H1 (cell line): ENCODE results near the gene VAPA. TPM values are rescaled to one million over a fixed set of nuclear protein-coding genes. Genes with fewer than 3 reads are reported as not detected.

ENCODE experiments used
- CTCF ChIA-PET: fragments of 300-600 bp; sonication (Branson Sonifier 250); formaldehyde crosslinking; loops from one replicate; lab custom pipeline; 2021; ENCODE audit not compliant: partially characterized antibody; lab: Charles Lee
- POLR2A ChIA-PET: fragments of 300-600 bp; sonication (Branson Sonifier 250); formaldehyde crosslinking; loops from one replicate; lab custom pipeline; 2021; ENCODE audit warnings: inconsistent platforms; ENCODE audit not compliant: partially characterized antibody; lab: Charles Lee
- DNase-seq, 2 experiments: peaks; one replicate each; pipeline versions ENCODE4 v3.0.0 to v3.0.0-alpha.2; 2010 to 2022; ENCODE audit warnings: low spot score in 2 of 2, low read depth in 1 of 2, mixed read lengths in 1 of 2
- FAIRE-seq: peaks from 2 replicates; lab custom pipeline; 2011; peaks lifted over from hg19 to GRCh38; lab: Jason Lieb, UNC
- H2AFZ ChIP-seq: 2 replicates; pipeline ENCODE4 v1.8.1; 2012; ENCODE audit warnings: low read length, inconsistent platforms
- H2AK5ac ChIP-seq: 2 replicates; pipeline ENCODE4 v1.6.1; 2013; ENCODE audit warnings: low read depth, low read length
- H2BK120ac ChIP-seq: replicated peaks from 2 replicates; pipeline ENCODE3; 2013; ENCODE audit warnings: low read depth, low read length, inconsistent platforms
- H2BK12ac ChIP-seq: 2 replicates; pipeline ENCODE4 v1.6.1; 2013; ENCODE audit warnings: low read depth, low read length
- H2BK15ac ChIP-seq: 2 replicates; pipeline ENCODE4 v1.6.1; 2013; ENCODE audit warnings: low read length
- H2BK20ac ChIP-seq: 2 replicates; pipeline ENCODE4 v1.6.1; 2013; ENCODE audit warnings: low read length
- H2BK5ac ChIP-seq: 2 replicates; pipeline ENCODE4 v1.6.1; 2013; ENCODE audit warnings: low read depth, low read length
- H3K14ac ChIP-seq: 2 replicates; pipeline ENCODE4 v1.6.1; 2013; ENCODE audit warnings: inconsistent platforms; ENCODE audit not compliant: insufficient read length
- H3K18ac ChIP-seq: 2 replicates; pipeline ENCODE4 v1.6.1; 2013; ENCODE audit warnings: low read length; ENCODE audit errors: extremely low read depth
- H3K23ac ChIP-seq: 2 replicates; pipeline ENCODE4 v1.6.1; 2013; ENCODE audit warnings: inconsistent platforms; ENCODE audit not compliant: insufficient read length
- H3K23me2 ChIP-seq: 2 replicates; pipeline ENCODE4 v1.6.1; 2013; ENCODE audit warnings: low read depth, low read length
- H3K27ac ChIP-seq: 2 replicates; pipeline ENCODE4 v1.6.1; 2011; ENCODE audit warnings: low read depth, low read length, inconsistent platforms
- H3K27me3 ChIP-seq, 4 experiments: replicated peaks in 1 of 4; 1 replicate in 1 of 4; 2 replicates in 3 of 4; pipeline versions ENCODE4 v1.6.1 to v1.8.1; 2011 to 2013; ENCODE audit warnings: low read length in 3 of 4, mild to moderate bottlenecking in 3 of 4, inconsistent platforms in 2 of 4, mixed read lengths in 2 of 4, moderate library complexity in 1 of 4; ENCODE audit not compliant: control insufficient read depth in 3 of 4, insufficient read depth in 3 of 4; ENCODE audit errors: extremely low read depth in 1 of 4
- H3K36me3 ChIP-seq, 4 experiments: 2 replicates each; pipeline versions ENCODE4 v1.6.1 to v1.8.1; 2011 to 2013; ENCODE audit warnings: mild to moderate bottlenecking in 4 of 4, low read length in 3 of 4, moderate library complexity in 2 of 4, control low read depth in 1 of 4, inconsistent platforms in 1 of 4; ENCODE audit not compliant: insufficient read depth in 4 of 4, control insufficient read depth in 2 of 4
- H3K4ac ChIP-seq: replicated peaks from 2 replicates; pipeline ENCODE3; 2013; ENCODE audit warnings: low read length, low read depth, mixed read lengths, inconsistent platforms; ENCODE audit not compliant: insufficient read length
- H3K4me1 ChIP-seq, 4 experiments: replicated peaks in 1 of 4; 1 replicate in 1 of 4; 2 replicates in 3 of 4; pipeline versions ENCODE4 v1.6.1 to v1.8.1; 2011 to 2013; ENCODE audit warnings: low read length in 3 of 4, inconsistent platforms in 2 of 4, mixed read lengths in 1 of 4; ENCODE audit not compliant: insufficient read depth in 4 of 4, control insufficient read depth in 3 of 4
- H3K4me2 ChIP-seq, 2 experiments: 2 replicates each; pipeline versions ENCODE4 v1.6.1 to v1.8.1; 2011 to 2013; ENCODE audit warnings: low read depth in 2 of 2, low read length in 2 of 2, control low read depth in 1 of 2, inconsistent platforms in 1 of 2, mild to moderate bottlenecking in 1 of 2; ENCODE audit not compliant: insufficient read depth in 1 of 2
- H3K4me3 ChIP-seq, 4 experiments: fragments of 200-600, 300-600 bp in 1 of 4; sonication (generic), shearing (Covaris generic), sonication (Bioruptor Twin) in 1 of 4; 2 replicates each; pipeline versions ENCODE4 v1.5.1 to v1.8.1; 2011 to 2016; ENCODE audit warnings: low read length in 4 of 4, low read depth in 3 of 4, control low read depth in 2 of 4, inconsistent platforms in 2 of 4, mild to moderate bottlenecking in 2 of 4, mixed read lengths in 1 of 4, moderate library complexity in 1 of 4; ENCODE audit not compliant: insufficient read depth in 2 of 4; ENCODE audit errors: extremely low read depth in 1 of 4
- H3K56ac ChIP-seq: replicated peaks from 2 replicates; pipeline ENCODE3; 2013; ENCODE audit warnings: low read depth, mild to moderate bottlenecking, mixed read lengths, low read length, inconsistent platforms; ENCODE audit not compliant: insufficient read length
- H3K79me1 ChIP-seq: 2 replicates; pipeline ENCODE4 v1.6.1; 2013; ENCODE audit warnings: low read depth, low read length, control low read depth
- H3K79me2 ChIP-seq, 2 experiments: 2 replicates each; pipeline versions ENCODE4 v1.6.1 to v1.8.1; 2012 to 2013; ENCODE audit warnings: low read length in 2 of 2, mild to moderate bottlenecking in 2 of 2, inconsistent platforms in 1 of 2; ENCODE audit not compliant: insufficient read depth in 2 of 2, control insufficient read depth in 1 of 2
- H3K9ac ChIP-seq, 4 experiments: replicated peaks in 1 of 4; 1 replicate in 1 of 4; 2 replicates in 3 of 4; pipeline versions ENCODE4 v1.6.1 to v1.8.1; 2011 to 2013; ENCODE audit warnings: low read depth in 3 of 4, low read length in 3 of 4, control low read depth in 2 of 4, mild to moderate bottlenecking in 2 of 4, moderate library complexity in 2 of 4, inconsistent platforms in 1 of 4; ENCODE audit errors: extremely low read depth in 1 of 4
- H3K9me3 ChIP-seq, 2 experiments: 2 replicates each; pipeline versions ENCODE4 v1.6.1 to v1.8.1; 2012 to 2013; ENCODE audit warnings: mild to moderate bottlenecking in 2 of 2, moderate library complexity in 2 of 2, control low read depth in 1 of 2, inconsistent platforms in 1 of 2, low read depth in 1 of 2, low read length in 1 of 2, mixed read lengths in 1 of 2; ENCODE audit not compliant: insufficient read depth in 2 of 2
- H4K20me1 ChIP-seq, 2 experiments: replicated peaks in 1 of 2; 2 replicates each; pipeline versions ENCODE3 to v1.8.1; 2011 to 2013; ENCODE audit warnings: inconsistent platforms in 2 of 2, low read length in 2 of 2, mild to moderate bottlenecking in 1 of 2; ENCODE audit not compliant: insufficient read depth in 2 of 2, control insufficient read depth in 1 of 2
- H4K5ac ChIP-seq: 2 replicates; pipeline ENCODE4 v1.6.1; 2013; ENCODE audit warnings: low read length, low read depth, mixed read lengths, inconsistent platforms; ENCODE audit not compliant: insufficient read length
- H4K8ac ChIP-seq: 2 replicates; pipeline ENCODE4 v1.8.0; 2013; ENCODE audit warnings: mild to moderate bottlenecking, moderate library complexity, low read length, inconsistent platforms; ENCODE audit not compliant: insufficient read depth; ENCODE audit errors: extremely low read depth
- H4K91ac ChIP-seq: replicated peaks from 2 replicates; pipeline ENCODE3; 2013; ENCODE audit warnings: low read length, mixed read lengths, inconsistent platforms; ENCODE audit not compliant: insufficient read length
- BACH1 ChIP-seq: IDR thresholded peaks from 2 replicates; pipeline ENCODE4 v1.6.1; 2012; ENCODE audit warnings: low read length, improper control_type of control experiment
- BRCA1 ChIP-seq: IDR thresholded peaks from 2 replicates; pipeline ENCODE4 v1.6.1; 2012; ENCODE audit warnings: low read depth, low read length, improper control_type of control experiment
- CTCF ChIP-seq, 3 experiments: IDR thresholded peaks; 1 replicate in 2 of 3; 2 replicates in 1 of 3; pipeline versions ENCODE4 v1.5.1 to v1.6.1; 2011; ENCODE audit warnings: low read length in 3 of 3, mild to moderate bottlenecking in 3 of 3, inconsistent platforms in 2 of 3, low read depth in 1 of 3, moderate library complexity in 1 of 3; ENCODE audit not compliant: insufficient read depth in 1 of 3; ENCODE audit errors: control extremely low read depth in 1 of 3
- E2F6 ChIP-seq: IDR thresholded peaks from 2 replicates; pipeline ENCODE4 v1.6.1; 2012; ENCODE audit warnings: inconsistent platforms
- GABPA ChIP-seq: IDR thresholded peaks from 2 replicates; pipeline ENCODE4 v1.6.1; 2011; ENCODE audit warnings: mild to moderate bottlenecking, low read length, moderate library complexity, borderline replicate concordance; ENCODE audit not compliant: insufficient read depth
- HDAC6 ChIP-seq: IDR thresholded peaks from one replicate; pipeline ENCODE4 v1.7.1; 2012; ENCODE audit warnings: low read depth, mild to moderate bottlenecking, inconsistent platforms, low read length, moderate library complexity
- KDM4A ChIP-seq: IDR thresholded peaks from one replicate; pipeline ENCODE4 v1.7.1; 2012; ENCODE audit warnings: low read depth, mild to moderate bottlenecking, moderate library complexity, low read length, inconsistent platforms; ENCODE audit not compliant: severe bottlenecking
- POLR2AphosphoS5 ChIP-seq: IDR thresholded peaks from 2 replicates; pipeline ENCODE4 v1.6.1; 2011; ENCODE audit warnings: low read depth, low read length
- SAP30 ChIP-seq: fragments of 300-600 bp; sonication (generic); IDR thresholded peaks from 2 replicates; pipeline ENCODE4 v1.7.1; 2012; ENCODE audit warnings: low read length, moderate library complexity, mild to moderate bottlenecking, inconsistent platforms; ENCODE audit not compliant: insufficient read depth, insufficient replicate concordance
- SIRT6 ChIP-seq: IDR thresholded peaks from one replicate; pipeline ENCODE4 v1.7.1; 2012; ENCODE audit warnings: low read length, inconsistent platforms
- SP4 ChIP-seq: IDR thresholded peaks from 2 replicates; pipeline ENCODE4 v1.6.1; 2012; ENCODE audit warnings: low read length, inconsistent platforms
- TAF1 ChIP-seq: IDR thresholded peaks from 2 replicates; pipeline ENCODE4 v1.6.1; 2011; ENCODE audit warnings: mild to moderate bottlenecking, low read depth, low read length
- polyA plus RNA-seq, 7 experiments: library from polyadenylated mRNA; depleted of rRNA in 3 of 7; stranded (reverse) in 5 of 7; unstranded in 2 of 7; fragments of >200 nt in 5 of 7; fragments of 200-250 nt in 2 of 7; gene quantifications; 1 replicate in 5 of 7; 2 replicates in 1 of 7; 4 replicates in 1 of 7; pipeline versions ENCODE4 v1.2.1 to v1.2.3, GENCODE V29; 2011 to 2013; ENCODE audit warnings: missing spikeins in 2 of 7, mixed read lengths in 2 of 7
- total RNA-seq: library from RNA; stranded (reverse); fragmentation: NEBNext Ultra II Directional; extraction: Animal tissue kit (Norgen Biotek cat#: 25700); gene quantifications from 2 replicates; pipeline ENCODE4 v1.2.1, GENCODE V29; 2021

Gene VAPA
- total and polyA plus RNA-seq, 2 of the 8 experiments (the other 6 are each of a cell fraction or from before 2014, with no cell fraction given), result 79.7 to 130 TPM

GRCh38 chr18:9941103-9941502 is 27.3 kb downstream of the VAPA start:
- H3K4ac ChIP-seq, result no peak overlapping the region
- no peaks in the 10 kb centered on the region for H3K27me3 ChIP-seq
- H3K23ac ChIP-seq, result no peak overlapping the region
- H2BK15ac ChIP-seq, result no peak overlapping the region
- H3K79me2 ChIP-seq, result peaks cover 0 to 20% of the 10 kb centered on the region in 2 experiments; a peak in 2 of 4 replicates
- H3K9me3 ChIP-seq, result no peaks in the 10 kb centered on the region
- no peak overlapping the region for H3K27ac ChIP-seq
- H3K56ac ChIP-seq, result no peak overlapping the region
- H2AK5ac ChIP-seq, result no peak overlapping the region
- H4K91ac ChIP-seq, result no peak overlapping the region
- no peak overlapping the region for H3K9ac ChIP-seq
- ChIA-PET CTCF (interaction anchor here (0.7 kb wide), 1 partner anchor 130 kb away, joined by 5 read pairs; no protein-coding TSS in a partner anchor), POLR2A (no interaction called here)
- no peak overlapping the region for H3K4me2 ChIP-seq
- FAIRE-seq (no peak), DNase-seq (no peak)
- H4K8ac ChIP-seq, result no peak overlapping the region
- no peak overlapping the region for H3K4me3 ChIP-seq
- no peak overlapping the region for H3K14ac ChIP-seq
- H3K18ac ChIP-seq, result no peak overlapping the region
- peaks cover 0 to 47% (median 14%) of the 10 kb centered on the region in 4 experiments; a peak in 7 of 8 replicates for H3K36me3 ChIP-seq
- no peak overlapping the region for H2AFZ ChIP-seq
- no peaks in the 10 kb centered on the region for H3K79me1 ChIP-seq
- no peak overlapping the region for H2BK120ac ChIP-seq
- no peak overlapping the region for H2BK12ac ChIP-seq
- no peaks in the 10 kb centered on the region for H3K23me2 ChIP-seq
- no peak overlapping the region for H2BK20ac ChIP-seq
- no peak overlapping the region for H4K5ac ChIP-seq
- no peaks in the 10 kb centered on the region for H3K4me1 ChIP-seq
- H4K20me1 ChIP-seq, result peaks cover 0 to 5% of the 10 kb centered on the region in 2 experiments
- no peak overlapping the region for H2BK5ac ChIP-seq
- TF ChIP-seq KDM4A (no peak), GABPA (no peak), SP4 (no peak), E2F6 (no peak), BACH1 (no peak), POLR2AphosphoS5 (no peak), SAP30 (no peak), TAF1 (no peak), BRCA1 (no peak), SIRT6 (no peak), CTCF (IDR thresholded peaks at IDR 0.05; ENCODE audit: control extremely low read depth in 1 of 3, insufficient read depth in 1 of 3, low read depth in 1 of 3, low read length in 3 of 3) (no peak), HDAC6 (no peak)
